GM19324 (cell line): ENCODE results near the gene HSP90AB1.

ENCODE experiments used
- ATAC-seq: cut with Tn5 transposase; IDR thresholded peaks from one replicate; pipeline ENCODE4 v1.9.1; 2021; ENCODE audit warnings: mild to moderate bottlenecking, moderate library complexity; ENCODE audit not compliant: unreplicated experiment, low FRiP score

Gene HSP90AB1

GRCh38 chr6:44253307-44254101, 6.6 kb downstream of the HSP90AB1 start:
- ATAC-seq = no peak

- no peak for ATAC-seq
These were observed 7.5 kb downstream of the HSP90AB1 start for GRCh38 chr6:44254191-44255104.

- ATAC-seq = no peak
These were observed 8.4 kb downstream of the HSP90AB1 start for GRCh38 chr6:44255105-44255808.

- no peak for ATAC-seq
These were observed 9.2 kb downstream of the HSP90AB1 start for GRCh38 chr6:44255871-44256774.

GRCh38 chr6:44256775-44257024, 9.8 kb downstream of the HSP90AB1 start:
- ATAC-seq = no peak

GRCh38 chr6:44257025-44257752, 10.3 kb downstream of the HSP90AB1 start, which contains the start of gene SLC35B2:
TSS of gene SLC35B2 (minus strand) at chr6:44257528. CDS start at chr6:44257410, 118 bp downstream.
- ATAC-seq = peak; percentile 69

GRCh38 chr6:44257753-44258324, 10.9 kb downstream of the HSP90AB1 start:
- no peak for ATAC-seq

- ATAC-seq = no peak
These were observed 11.5 kb downstream of the HSP90AB1 start for GRCh38 chr6:44258325-44258863.

- ATAC-seq = no peak
These were observed 12.0 kb downstream of the HSP90AB1 start for GRCh38 chr6:44258921-44259320.

- ATAC-seq = no peak
These were observed 13.1 kb downstream of the HSP90AB1 start for GRCh38 chr6:44260011-44260410.

GRCh38 chr6:44260451-44261297, 13.8 kb downstream of the HSP90AB1 start:
- no peak for ATAC-seq

GRCh38 chr6:44261581-44261980, 14.7 kb downstream of the HSP90AB1 start:
- no peak for ATAC-seq

- no peak for ATAC-seq
These were observed 15.8 kb downstream of the HSP90AB1 start for GRCh38 chr6:44262467-44263353.

- ATAC-seq = no peak
These were observed 16.6 kb downstream of the HSP90AB1 start for GRCh38 chr6:44263354-44264100.

- ATAC-seq = peak; percentile 43
These were observed 17.5 kb downstream of the HSP90AB1 start for GRCh38 chr6:44264154-44265006.
